ENCODE results near the gene ZNF487. TPM values are rescaled to one million over a fixed set of nuclear protein-coding genes. Genes with fewer than 3 reads are reported as not detected.

The ZNF487 gene
- total and polyA plus RNA-seq, 2 of the 4 experiments (the other 2 are of a cell fraction) = 1.7 to 2.7 TPM

DNA sequence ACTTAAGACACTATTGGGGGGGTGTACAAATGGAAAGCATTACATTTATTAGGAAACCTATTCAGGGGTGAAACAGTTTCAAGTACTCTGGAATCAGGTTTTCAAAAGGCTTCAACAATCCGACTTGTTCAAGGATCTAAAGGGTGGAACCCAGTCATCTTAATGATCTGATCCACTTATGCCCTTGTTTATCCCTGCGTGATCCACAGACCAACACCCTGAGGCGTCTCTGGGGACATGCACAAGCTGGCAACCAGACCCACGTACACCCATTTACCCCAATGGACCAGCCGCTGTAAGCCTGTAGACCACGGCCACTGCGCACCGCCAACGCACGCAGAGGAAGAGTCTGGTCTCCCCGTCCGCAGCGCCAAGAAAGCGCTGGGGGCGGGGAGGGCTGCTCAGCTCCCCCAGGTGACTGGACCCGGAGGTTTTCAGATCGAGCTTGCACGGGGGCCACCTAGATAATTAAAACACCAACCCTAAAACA, 41.3 kb upstream of the ZNF487 start:
- 0 out of 2 replicates have a peak overlapping the region, but pooled peaks have one; percentile 43 for H3K56ac ChIP-seq (ENCODE audit: extremely low read depth, insufficient read depth, low read length)
- peaks cover 12 to 59% of the 10 kb centered on the region in 2 experiments for H3K79me1 ChIP-seq (ENCODE audit: low read depth in 1 of 2, low read length in 2 of 2)
- TF ChIP-seq POLR2A (IDR thresholded peaks at IDR 0.05; ENCODE audit: low read depth, low read length) (no peak), SMC3 (IDR thresholded peaks at IDR 0.05; ENCODE audit: low read depth, low read length) (no peak), BHLHE40 (IDR thresholded peaks at IDR 0.05; ENCODE audit: low read depth, low read length) (no peak), MAZ (IDR thresholded peaks at IDR 0.05; ENCODE audit: borderline replicate concordance, low read depth, low read length) (no peak), FOS (IDR thresholded peaks at IDR 0.05; ENCODE audit: low read depth, low read length) (no peak), NFE2L2 (IDR thresholded peaks at IDR 0.05; ENCODE audit: low read depth, low read length) (no peak), CEBPB (IDR thresholded peaks at IDR 0.05; ENCODE audit: low read depth, low read length) (no peak), RAD21 (IDR thresholded peaks at IDR 0.05; ENCODE audit: low read length) (no peak), RCOR1 (IDR thresholded peaks at IDR 0.05; ENCODE audit: insufficient replicate concordance, low read length) (no peak)
- TF ChIP-seq, protein P1, sequence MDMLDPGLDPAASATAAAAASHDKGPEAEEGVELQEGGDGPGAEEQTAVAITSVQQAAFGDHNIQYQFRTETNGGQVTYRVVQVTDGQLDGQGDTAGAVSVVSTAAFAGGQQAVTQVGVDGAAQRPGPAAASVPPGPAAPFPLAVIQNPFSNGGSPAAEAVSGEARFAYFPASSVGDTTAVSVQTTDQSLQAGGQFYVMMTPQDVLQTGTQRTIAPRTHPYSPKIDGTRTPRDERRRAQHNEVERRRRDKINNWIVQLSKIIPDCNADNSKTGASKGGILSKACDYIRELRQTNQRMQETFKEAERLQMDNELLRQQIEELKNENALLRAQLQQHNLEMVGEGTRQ (IDR thresholded peaks at IDR 0.05; ENCODE audit: low read depth, low read length) = no peak
- TF ChIP-seq, protein P2, sequence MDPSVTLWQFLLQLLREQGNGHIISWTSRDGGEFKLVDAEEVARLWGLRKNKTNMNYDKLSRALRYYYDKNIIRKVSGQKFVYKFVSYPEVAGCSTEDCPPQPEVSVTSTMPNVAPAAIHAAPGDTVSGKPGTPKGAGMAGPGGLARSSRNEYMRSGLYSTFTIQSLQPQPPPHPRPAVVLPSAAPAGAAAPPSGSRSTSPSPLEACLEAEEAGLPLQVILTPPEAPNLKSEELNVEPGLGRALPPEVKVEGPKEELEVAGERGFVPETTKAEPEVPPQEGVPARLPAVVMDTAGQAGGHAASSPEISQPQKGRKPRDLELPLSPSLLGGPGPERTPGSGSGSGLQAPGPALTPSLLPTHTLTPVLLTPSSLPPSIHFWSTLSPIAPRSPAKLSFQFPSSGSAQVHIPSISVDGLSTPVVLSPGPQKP (IDR thresholded peaks at IDR 0.05; ENCODE audit: borderline replicate concordance, low read depth, low read length) = no peak
- WGBS, 2 experiments (ENCODE audit: extremely low coverage in 2 of 2, insufficient read length in 1 of 2) = no CpG with 5 or more reads among the region's 18 CpGs
- no peak overlapping the region for H2AK5ac ChIP-seq (ENCODE audit: low read depth, low read length)
- no peak overlapping the region for H2BK15ac ChIP-seq (ENCODE audit: low read depth, low read length)
- BruUV-seq (replicated peaks) = no TSS peak
- H4K91ac ChIP-seq (ENCODE audit: insufficient read depth, low read depth, low read length) = no peak overlapping the region
- dilution Hi-C loops (cut with HindIII; ENCODE audit: low sequenced_read_pairs, unreplicated experiment) (no loop called here), intact Hi-C loops (cut with micrococcal nuclease) (loop anchor here (2.0 kb wide), 1 partner anchor 41 kb away; the partner anchor contains the start of gene ZNF487), in situ Hi-C loops (cut with MboI; ENCODE audit: low sequenced_read_pairs) (no loop called here)
- ChIA-PET POLR2A (ENCODE audit: unreplicated experiment) (no interaction called here), CTCF (no interaction called here)
- H2BK20ac ChIP-seq (ENCODE audit: low read depth, low read length) = no peak overlapping the region
- peaks cover 11% of the 10 kb centered on the region for H3K4me1 ChIP-seq (ENCODE audit: control insufficient read depth, insufficient read depth, low read length)
- H2BK5ac ChIP-seq (ENCODE audit: low read depth, low read length, poor library complexity, severe bottlenecking) = no peak overlapping the region
- peak overlapping the region; percentile 97 for H2AK9ac ChIP-seq (replicated peaks; ENCODE audit: low read depth, low read length, poor library complexity)
- H3K23ac ChIP-seq (ENCODE audit: low read depth, low read length) = peak overlapping the region; percentile 79
- peak overlapping the region; percentile 94 for H3K27ac ChIP-seq (ENCODE audit: insufficient read depth, low read length)
- peak overlapping the region; percentile 84 for H3K9ac ChIP-seq (ENCODE audit: low read depth, low read length)
- peak; percentile 3; the same call in 1 of the 2 replicates for ATAC-seq (ENCODE audit: low read depth)
- peak overlapping the region in 1 of 2 experiments; percentile 4; a peak in 1 of 4 replicates for H4K8ac ChIP-seq (ENCODE audit: low read depth in 2 of 2, low read length in 2 of 2)
- no peaks in the 10 kb centered on the region for H3K27me3 ChIP-seq (ENCODE audit: control insufficient read depth, insufficient read depth, low read length)
- peaks cover 84% of the 10 kb centered on the region for H4K20me1 ChIP-seq (ENCODE audit: insufficient read depth, low read length)
- peak overlapping the region; percentile 89 for H2AFZ ChIP-seq (replicated peaks; ENCODE audit: low read length, poor library complexity)
- peak overlapping the region; percentile 87 for H3K4me2 ChIP-seq (ENCODE audit: low read depth, low read length)
- no peak overlapping the region for H3K18ac ChIP-seq (ENCODE audit: low read depth, low read length)
- H3K36me3 ChIP-seq (ENCODE audit: control insufficient read depth, insufficient read depth, low read length) = peaks cover 29% of the 10 kb centered on the region
- no peaks in the 10 kb centered on the region for H3K9me3 ChIP-seq (ENCODE audit: control insufficient read depth, insufficient read depth, low read length)
- H3K4me3 ChIP-seq (ENCODE audit: insufficient read depth, low read depth, low read length) = peak overlapping the region; percentile 88
- peaks cover 13% of the 10 kb centered on the region for H3K9me1 ChIP-seq (ENCODE audit: insufficient read depth, low read length)
- peak overlapping the region; percentile 88; the same call in 1 of the 2 replicates for H3K14ac ChIP-seq (replicated peaks; ENCODE audit: low read depth, low read length)
- H3K4ac ChIP-seq (ENCODE audit: low read depth, low read length) = peak overlapping the region; percentile 12; the same call in 1 of the 2 replicates
- DNase-seq = peak; percentile 28
- H2BK120ac ChIP-seq (ENCODE audit: low read depth, low read length) = no peak overlapping the region
- no peak overlapping the region for H4K5ac ChIP-seq (ENCODE audit: low read depth, low read length)

All from IMR-90 (cell line).